Keratinocyte (primary cell): ENCODE measurements around the gene DNAH8. TPM values are rescaled to one million over a fixed set of nuclear protein-coding genes. Genes with fewer than 3 reads are reported as not detected.
A peak's percentile ranks its signal among the peaks of the same experiment; 100 is the strongest.

ENCODE experiments used
- DNase-seq: peaks from one replicate; pipeline ENCODE4 v3.0.0-alpha.2; 2011; ENCODE audit warnings: low read depth, missing footprints, low spot score
- FAIRE-seq: peaks from 2 replicates; lab custom pipeline; 2011; peaks lifted over from hg19 to GRCh38; lab: Jason Lieb, UNC
- H2AFZ ChIP-seq: 2 replicates; pipeline ENCODE4 v1.6.0; 2012; ENCODE audit warnings: low read length, control low read depth, inconsistent platforms; ENCODE audit not compliant: control insufficient read depth
- H3K27ac ChIP-seq: 2 replicates; pipeline ENCODE4 v1.5.1; 2011; ENCODE audit warnings: low read length; ENCODE audit not compliant: control insufficient read depth, insufficient read depth
- H3K27me3 ChIP-seq: 3 replicates; pipeline ENCODE4 v1.6.0; 2011; ENCODE audit warnings: low read length; ENCODE audit not compliant: control insufficient read depth, insufficient read depth; ENCODE audit errors: extremely low read depth
- H3K36me3 ChIP-seq, 2 experiments: 2 replicates in 1 of 2; 3 replicates in 1 of 2; pipeline ENCODE4 v1.5.1; 2011; ENCODE audit warnings: low read length in 2 of 2, mild to moderate bottlenecking in 1 of 2; ENCODE audit not compliant: control insufficient read depth in 2 of 2, insufficient read depth in 2 of 2; ENCODE audit errors: extremely low read depth in 1 of 2
- H3K4me1 ChIP-seq: 3 replicates; pipeline ENCODE4 v1.5.1; 2011; ENCODE audit warnings: low read length; ENCODE audit not compliant: control insufficient read depth, insufficient read depth; ENCODE audit errors: extremely low read depth
- H3K4me2 ChIP-seq: 3 replicates; pipeline ENCODE4 v1.6.0; 2011; ENCODE audit warnings: low read depth, low read length; ENCODE audit not compliant: control insufficient read depth, insufficient read depth; ENCODE audit errors: extremely low read depth
- H3K4me3 ChIP-seq, 3 experiments: fragments of 200-600 bp in 1 of 3; sonication (generic) in 1 of 3; 2 replicates in 2 of 3; 3 replicates in 1 of 3; pipeline ENCODE4 v1.5.1; 2011 to 2016; ENCODE audit warnings: low read length in 3 of 3, mild to moderate bottlenecking in 3 of 3, control low read depth in 2 of 3, inconsistent platforms in 1 of 3, low read depth in 1 of 3, mixed read lengths in 1 of 3, mixed run types in 1 of 3, moderate library complexity in 1 of 3; ENCODE audit not compliant: control insufficient read depth in 2 of 3, insufficient read depth in 2 of 3; ENCODE audit errors: extremely low read depth in 1 of 3
- H3K79me2 ChIP-seq: 2 replicates; pipeline ENCODE4 v1.6.0; 2012; ENCODE audit warnings: low read length; ENCODE audit not compliant: control insufficient read depth, insufficient read depth
- H3K9ac ChIP-seq: 3 replicates; pipeline ENCODE4 v1.6.0; 2011; ENCODE audit warnings: low read length; ENCODE audit not compliant: control insufficient read depth, insufficient read depth; ENCODE audit errors: extremely low read depth
- H3K9me1 ChIP-seq: 3 replicates; pipeline ENCODE4 v1.6.0; 2011; ENCODE audit warnings: low read length; ENCODE audit not compliant: control insufficient read depth, insufficient read depth; ENCODE audit errors: extremely low read depth
- H3K9me3 ChIP-seq: 2 replicates; pipeline ENCODE4 v1.5.1; 2012; ENCODE audit warnings: low read depth, low read length; ENCODE audit not compliant: control insufficient read depth
- H4K20me1 ChIP-seq: 3 replicates; pipeline ENCODE4 v1.6.0; 2011; ENCODE audit warnings: low read length; ENCODE audit not compliant: control insufficient read depth, insufficient read depth; ENCODE audit errors: extremely low read depth
- CTCF ChIP-seq, 3 experiments: IDR thresholded peaks in 1 of 3; conservative IDR thresholded peaks in 1 of 3; optimal IDR thresholded peaks in 1 of 3; 2 replicates in 2 of 3; 3 replicates in 1 of 3; pipeline versions ENCODE3 to v1.5.1; 2011; ENCODE audit warnings: low read length in 3 of 3, mild to moderate bottlenecking in 3 of 3, moderate library complexity in 2 of 3, control low read depth in 1 of 3, inconsistent platforms in 1 of 3; ENCODE audit not compliant: insufficient read depth in 2 of 3; ENCODE audit errors: extremely low read depth in 1 of 3
- EZH2 ChIP-seq: IDR thresholded peaks from one replicate; pipeline ENCODE4 v1.6.1; 2012; ENCODE audit warnings: inconsistent platforms, mild to moderate bottlenecking, low read length, moderate library complexity
- dilution Hi-C: fragments of 300-500 bp; cut with MboI; formaldehyde crosslinking; loops from one replicate; pipeline ENCODE4 v1.7.0; 2020; ENCODE audit warnings: low sequenced_read_pairs; ENCODE audit not compliant: extremely low pct_ligation_motif_present
- polyA plus RNA-seq, 5 experiments: library from polyadenylated mRNA; depleted of rRNA in 3 of 5; stranded (reverse) in 3 of 5; stranded (forward) in 1 of 5; unstranded in 1 of 5; fragments of >200 nt; gene quantifications; 1 replicate in 1 of 5; 2 replicates in 3 of 5; 3 replicates in 1 of 5; pipeline versions ENCODE4 v1.2.1 to v1.2.3, GENCODE V29; 2011 to 2012; ENCODE audit warnings: missing spikeins in 2 of 5, low read depth in 1 of 5, low replicate concordance in 1 of 5

The DNAH8 gene
- polyA plus RNA-seq, 1 donor (not counting 4 experiments of a cell fraction or from before 2014, with no cell fraction given): 0.01 TPM

GRCh38 chr6:38730140-38730862 lies 15.2 kb downstream of the DNAH8 start:
- Histone ChIP-seq H4K20me1 (no peaks in the 10 kb centered on the region), H3K79me2 (no peaks in the 10 kb centered on the region), H3K4me2 (no peak overlapping the region), H3K4me3 (no peak overlapping the region), H3K9me1 (no peaks in the 10 kb centered on the region), H3K4me1 (no peaks in the 10 kb centered on the region), H3K9me3 (no peaks in the 10 kb centered on the region), H2AFZ (peak overlapping the region; percentile 32), H3K27ac (no peak overlapping the region), H3K9ac (no peak overlapping the region), H3K27me3 (no peaks in the 10 kb centered on the region), H3K36me3 (no peaks in the 10 kb centered on the region)
- DNase-seq (no peak), FAIRE-seq (no peak)
- TF ChIP-seq EZH2: no peak
- no peak for TF ChIP-seq CTCF (optimal IDR thresholded peaks at IDR 0.05 in 1 of 3, IDR thresholded peaks at IDR 0.05 in 1 of 3, conservative IDR thresholded peaks at IDR 0.05 in 1 of 3; ENCODE audit: extremely low read depth in 1 of 3, insufficient read depth in 2 of 3, low read length in 3 of 3)
- dilution Hi-C loops: no loop called here

GRCh38 chr6:38736951-38737350 lies 21.8 kb downstream of the DNAH8 start:
- dilution Hi-C loops: no loop called here
- Histone ChIP-seq H3K36me3 (no peaks in the 10 kb centered on the region), H3K79me2 (no peaks in the 10 kb centered on the region), H3K4me3 (no peak overlapping the region), H3K4me1 (no peaks in the 10 kb centered on the region), H3K9me3 (no peaks in the 10 kb centered on the region), H3K9me1 (no peaks in the 10 kb centered on the region), H3K27me3 (no peaks in the 10 kb centered on the region), H3K9ac (no peak overlapping the region), H2AFZ (no peak overlapping the region), H3K27ac (no peak overlapping the region), H4K20me1 (no peaks in the 10 kb centered on the region), H3K4me2 (no peak overlapping the region)
- no peak for DNase-seq
- no peak for FAIRE-seq
- TF ChIP-seq CTCF (optimal IDR thresholded peaks at IDR 0.05 in 1 of 3, IDR thresholded peaks at IDR 0.05 in 1 of 3, conservative IDR thresholded peaks at IDR 0.05 in 1 of 3; ENCODE audit: extremely low read depth in 1 of 3, insufficient read depth in 2 of 3, low read length in 3 of 3) (no peak), EZH2 (no peak)
